WTC11 (cell line): ENCODE data around the gene DUSP2.

Source experiments
- AFF4 ChIP-seq: sonication (generic); formaldehyde crosslinking; IDR thresholded peaks from 2 replicates; pipeline ENCODE4 v1.8.1; 2023; ENCODE audit warnings: mild to moderate bottlenecking, missing genetic modification reagents, borderline replicate concordance
- ARID4B ChIP-seq: sonication (generic); formaldehyde crosslinking; IDR thresholded peaks from 2 replicates; pipeline ENCODE4 v1.8.0; 2023; ENCODE audit warnings: missing genetic modification reagents, mild to moderate bottlenecking, borderline replicate concordance
- ATF3 ChIP-seq: sonication (generic); formaldehyde crosslinking; conservative IDR thresholded peaks from 2 replicates; pipeline ENCODE4 v1.8.1; 2022; ENCODE audit warnings: mild to moderate bottlenecking, missing genetic modification reagents
- CREM ChIP-seq: sonication (generic); formaldehyde crosslinking; IDR thresholded peaks from 2 replicates; pipeline ENCODE4 v1.8.1; 2022; ENCODE audit warnings: mild to moderate bottlenecking, missing genetic modification reagents, moderate library complexity
- CTCF ChIP-seq: fragments of 200-600 bp; IDR thresholded peaks from 2 replicates; pipeline ENCODE4 v1.8.0; 2022; ENCODE audit warnings: antibody characterized with exemption
- E2F1 ChIP-seq: sonication (generic); formaldehyde crosslinking; IDR thresholded peaks from 2 replicates; pipeline ENCODE4 v1.8.0; 2022; ENCODE audit warnings: mild to moderate bottlenecking, missing genetic modification reagents
- ESRRA ChIP-seq: sonication (generic); formaldehyde crosslinking; IDR thresholded peaks from 2 replicates; pipeline ENCODE4 v1.8.1; 2022; ENCODE audit warnings: mild to moderate bottlenecking, missing genetic modification reagents, borderline replicate concordance
- ETV6 ChIP-seq: sonication (generic); formaldehyde crosslinking; IDR thresholded peaks from 2 replicates; pipeline ENCODE4 v1.8.1; 2022; ENCODE audit warnings: mild to moderate bottlenecking, missing genetic modification reagents
- NFATC4 ChIP-seq: fragments of 250-450 bp; sonication (Bioruptor Pico); IDR thresholded peaks from 2 replicates; pipeline ENCODE4 v1.9.0; 2021; ENCODE audit warnings: mild to moderate bottlenecking
- NFYB ChIP-seq: sonication (generic); formaldehyde crosslinking; conservative IDR thresholded peaks from 2 replicates; pipeline ENCODE4 v1.8.0; 2022; ENCODE audit warnings: low read depth, missing genetic modification reagents
- NR1H2 ChIP-seq: sonication (generic); formaldehyde crosslinking; IDR thresholded peaks from 2 replicates; pipeline ENCODE4 v1.9.0; 2021; ENCODE audit warnings: mild to moderate bottlenecking, moderate library complexity, missing genetic modification reagents
- RELA ChIP-seq: sonication (generic); formaldehyde crosslinking; IDR thresholded peaks from 2 replicates; pipeline ENCODE4 v1.8.1; 2022; ENCODE audit warnings: missing genetic modification reagents, mild to moderate bottlenecking, borderline replicate concordance
- ZBTB43 ChIP-seq: sonication (generic); formaldehyde crosslinking; IDR thresholded peaks from 2 replicates; pipeline ENCODE4 v1.8.1; 2023; ENCODE audit warnings: mild to moderate bottlenecking, missing genetic modification reagents
- ZNF512 ChIP-seq: sonication (generic); formaldehyde crosslinking; IDR thresholded peaks from 2 replicates; pipeline ENCODE4 v1.8.1; 2022; ENCODE audit warnings: missing genetic modification reagents, borderline replicate concordance

GRCh38 chr2:96171831-96172230 is 26.6 kb upstream of the DUSP2 start:
- TF ChIP-seq CTCF (no peak), ETV6 (CRISPR knock-in tag) (no peak), RELA (no peak), ZBTB43 (CRISPR knock-in tag) (no peak), ARID4B (CRISPR knock-in tag) (no peak), CREM (CRISPR knock-in tag) (no peak), NFATC4 (no peak), NFYB (CRISPR knock-in tag) (no peak), ATF3 (CRISPR knock-in tag) (no peak), NR1H2 (CRISPR knock-in tag) (no peak), ZNF512 (CRISPR knock-in tag) (no peak), ESRRA (no peak), AFF4 (CRISPR knock-in tag) (no peak), E2F1 (CRISPR knock-in tag) (no peak)
